ENCODE results near the gene MICOS13.
A peak's percentile ranks its signal among the peaks of the same experiment; 100 is the strongest.

- TF ChIP-seq CTCF (IDR thresholded peaks at IDR 0.05 in 8 of 11, conservative IDR thresholded peaks at IDR 0.05 in 3 of 11) (no peak), POLR2AphosphoS5 (IDR thresholded peaks at IDR 0.05) (peak in 1 of 3 donors; percentile 7), POLR2A (IDR thresholded peaks at IDR 0.05) (no peak)
Measured at GRCh38 chr19:5695649-5696195, 15.4 kb upstream of the MICOS13 start.
